ENCODE results near the gene ZBTB18.

The ZBTB18 gene

GRCh38 chr1:244050835-244051444, at the start of gene ZBTB18:
ZBTB18 (plus strand) TSS chr1:244051283; CDS start chr1:244051432, 149 bp downstream.
- Histone ChIP-seq H3K27me3 (ENCODE audit: control insufficient read depth in 5 of 5, insufficient read depth in 4 of 5, low read length in 5 of 5) (no peaks in the 10 kb centered on the region), H3K4me1 (ENCODE audit: control insufficient read depth in 5 of 5, insufficient read depth in 5 of 5, low read length in 5 of 5) (peaks cover 3 to 48% (median 33%) of the 10 kb centered on the region in 5 donors), H3K36me3 (ENCODE audit: control insufficient read depth in 5 of 5, insufficient read depth in 5 of 5, low read length in 5 of 5) (peaks cover 2 to 20% (median 15%) of the 10 kb centered on the region in 5 donors), H3K27ac (ENCODE audit: low read depth, low read length) (peak within 1 kb of the TSS; percentile 56), H3K4me3 (ENCODE audit: low read depth in 1 of 5, low read length in 5 of 5) (peak within 1 kb of the TSS; percentile 75 to 96 (median 85)), H3K9me3 (ENCODE audit: control insufficient read depth in 5 of 5, low read length in 5 of 5) (no peaks in the 10 kb centered on the region), H3K9ac (ENCODE audit: low read length in 5 of 5) (peak within 1 kb of the TSS; percentile 17 to 76 (median 69))

- Histone ChIP-seq H3K4me1 (ENCODE audit: control insufficient read depth in 5 of 5, insufficient read depth in 5 of 5, low read length in 5 of 5) (peaks cover 0 to 7% (median 0%) of the 10 kb centered on the region in 5 donors), H3K27ac (ENCODE audit: low read depth, low read length) (no peak overlapping the region), H3K9me3 (ENCODE audit: control insufficient read depth in 5 of 5, low read length in 5 of 5) (no peaks in the 10 kb centered on the region), H3K9ac (ENCODE audit: low read length in 5 of 5) (no peak overlapping the region), H3K4me3 (ENCODE audit: low read depth in 1 of 5, low read length in 5 of 5) (no peak overlapping the region), H3K27me3 (ENCODE audit: control insufficient read depth in 5 of 5, insufficient read depth in 4 of 5, low read length in 5 of 5) (no peaks in the 10 kb centered on the region), H3K36me3 (ENCODE audit: control insufficient read depth in 5 of 5, insufficient read depth in 5 of 5, low read length in 5 of 5) (no peaks in the 10 kb centered on the region)
Measured at GRCh38 chr1:244002721-244003120, 48.4 kb upstream of the ZBTB18 start.

DNA sequence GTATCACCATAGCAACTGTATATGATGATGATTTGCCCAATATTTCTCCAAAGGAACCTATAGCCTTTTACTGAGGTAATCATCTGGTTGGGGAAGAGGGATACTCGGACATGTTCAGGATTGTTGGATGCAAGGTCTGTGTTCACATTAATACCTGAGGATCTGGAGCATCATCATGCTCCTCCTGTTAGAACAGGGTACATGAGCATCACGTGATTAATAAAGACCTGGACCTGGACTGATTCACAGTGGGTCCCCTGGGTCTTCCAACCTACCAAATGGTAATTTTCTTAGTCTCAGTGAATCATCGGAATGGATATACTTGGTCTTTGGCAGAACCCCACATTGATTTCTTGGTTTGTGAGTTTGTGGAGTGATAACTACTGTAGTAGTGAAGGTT, 45.6 kb upstream of the ZBTB18 start:
- H3K36me3 ChIP-seq (ENCODE audit: control insufficient read depth in 5 of 5, insufficient read depth in 5 of 5, low read length in 5 of 5), result no peaks in the 10 kb centered on the region
- H3K27ac ChIP-seq (ENCODE audit: low read depth, low read length), result no peak overlapping the region
- H3K4me3 ChIP-seq (ENCODE audit: low read depth in 1 of 5, low read length in 5 of 5), result no peak overlapping the region
- peaks cover 0 to 4% (median 0%) of the 10 kb centered on the region in 5 donors for H3K27me3 ChIP-seq (ENCODE audit: control insufficient read depth in 5 of 5, insufficient read depth in 4 of 5, low read length in 5 of 5)
- H3K9ac ChIP-seq (ENCODE audit: low read length in 5 of 5), result no peak overlapping the region
- H3K9me3 ChIP-seq (ENCODE audit: control insufficient read depth in 5 of 5, low read length in 5 of 5), result no peaks in the 10 kb centered on the region
- peaks cover 0 to 10% (median 0%) of the 10 kb centered on the region in 5 donors for H3K4me1 ChIP-seq (ENCODE audit: control insufficient read depth in 5 of 5, insufficient read depth in 5 of 5, low read length in 5 of 5)

DNA sequence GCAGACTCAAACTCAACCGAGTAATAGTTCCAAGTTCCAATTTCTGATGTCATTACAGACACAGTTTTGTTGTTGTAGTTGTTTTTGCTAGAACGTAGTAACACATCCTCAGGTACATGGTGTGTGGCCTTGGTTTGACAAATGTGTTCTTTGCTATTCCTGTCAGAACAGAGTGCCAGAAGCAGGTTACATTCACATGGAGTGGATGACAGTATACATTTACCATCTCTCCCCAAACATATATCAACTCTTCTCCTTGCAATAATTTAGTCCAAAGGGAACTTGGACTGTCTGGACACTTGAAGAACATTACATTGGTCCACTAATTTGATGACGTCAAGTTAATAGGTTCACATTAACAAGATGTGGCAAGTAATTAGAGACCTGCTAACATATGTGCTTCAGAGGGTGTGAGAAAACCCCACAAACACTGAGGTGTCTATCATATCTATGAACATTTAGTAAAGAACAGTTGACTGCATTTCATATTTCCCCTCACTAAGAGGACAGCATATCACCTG, 44.6 kb upstream of the ZBTB18 start:
- Histone ChIP-seq H3K4me1 (ENCODE audit: control insufficient read depth in 5 of 5, insufficient read depth in 5 of 5, low read length in 5 of 5) (peaks cover 0 to 12% (median 0%) of the 10 kb centered on the region in 5 donors), H3K27me3 (ENCODE audit: control insufficient read depth in 5 of 5, insufficient read depth in 4 of 5, low read length in 5 of 5) (peaks cover 0 to 4% (median 0%) of the 10 kb centered on the region in 5 donors), H3K36me3 (ENCODE audit: control insufficient read depth in 5 of 5, insufficient read depth in 5 of 5, low read length in 5 of 5) (no peaks in the 10 kb centered on the region), H3K9me3 (ENCODE audit: control insufficient read depth in 5 of 5, low read length in 5 of 5) (no peaks in the 10 kb centered on the region), H3K27ac (ENCODE audit: low read depth, low read length) (no peak overlapping the region), H3K9ac (ENCODE audit: low read length in 5 of 5) (no peak overlapping the region), H3K4me3 (ENCODE audit: low read depth in 1 of 5, low read length in 5 of 5) (no peak overlapping the region)

- no peak overlapping the region for H3K9ac ChIP-seq (ENCODE audit: low read length in 5 of 5)
- no peaks in the 10 kb centered on the region for H3K9me3 ChIP-seq (ENCODE audit: control insufficient read depth in 5 of 5, low read length in 5 of 5)
- H3K4me3 ChIP-seq (ENCODE audit: low read depth in 1 of 5, low read length in 5 of 5), result no peak overlapping the region
- H3K36me3 ChIP-seq (ENCODE audit: control insufficient read depth in 5 of 5, insufficient read depth in 5 of 5, low read length in 5 of 5), result no peaks in the 10 kb centered on the region
- H3K27ac ChIP-seq (ENCODE audit: low read depth, low read length), result no peak overlapping the region
- peaks cover 0 to 15% (median 0%) of the 10 kb centered on the region in 5 donors for H3K4me1 ChIP-seq (ENCODE audit: control insufficient read depth in 5 of 5, insufficient read depth in 5 of 5, low read length in 5 of 5)
- peaks cover 0 to 4% (median 0%) of the 10 kb centered on the region in 5 donors for H3K27me3 ChIP-seq (ENCODE audit: control insufficient read depth in 5 of 5, insufficient read depth in 4 of 5, low read length in 5 of 5)
Measured at GRCh38 chr1:244006961-244007360, 44.1 kb upstream of the ZBTB18 start.

GRCh38 chr1:244010191-244010590, 40.9 kb upstream of the ZBTB18 start:
- Histone ChIP-seq H3K4me3 (ENCODE audit: low read depth in 1 of 5, low read length in 5 of 5) (peak overlapping the region in 1 of 5 donors; percentile 6), H3K9me3 (ENCODE audit: control insufficient read depth in 5 of 5, low read length in 5 of 5) (no peaks in the 10 kb centered on the region), H3K4me1 (ENCODE audit: control insufficient read depth in 5 of 5, insufficient read depth in 5 of 5, low read length in 5 of 5) (peaks cover 0 to 8% (median 0%) of the 10 kb centered on the region in 5 donors), H3K9ac (ENCODE audit: low read length in 5 of 5) (no peak overlapping the region), H3K27ac (ENCODE audit: low read depth, low read length) (no peak overlapping the region), H3K36me3 (ENCODE audit: control insufficient read depth in 5 of 5, insufficient read depth in 5 of 5, low read length in 5 of 5) (no peaks in the 10 kb centered on the region), H3K27me3 (ENCODE audit: control insufficient read depth in 5 of 5, insufficient read depth in 4 of 5, low read length in 5 of 5) (peaks cover 0 to 4% (median 0%) of the 10 kb centered on the region in 5 donors)

- no peak overlapping the region for H3K27ac ChIP-seq (ENCODE audit: low read depth, low read length)
- no peak overlapping the region for H3K9ac ChIP-seq (ENCODE audit: low read length in 5 of 5)
- no peaks in the 10 kb centered on the region for H3K36me3 ChIP-seq (ENCODE audit: control insufficient read depth in 5 of 5, insufficient read depth in 5 of 5, low read length in 5 of 5)
- peaks cover 0 to 4% (median 0%) of the 10 kb centered on the region in 5 donors for H3K27me3 ChIP-seq (ENCODE audit: control insufficient read depth in 5 of 5, insufficient read depth in 4 of 5, low read length in 5 of 5)
- peaks cover 0 to 8% (median 0%) of the 10 kb centered on the region in 5 donors for H3K4me1 ChIP-seq (ENCODE audit: control insufficient read depth in 5 of 5, insufficient read depth in 5 of 5, low read length in 5 of 5)
- H3K9me3 ChIP-seq (ENCODE audit: control insufficient read depth in 5 of 5, low read length in 5 of 5), result no peaks in the 10 kb centered on the region
- H3K4me3 ChIP-seq (ENCODE audit: low read depth in 1 of 5, low read length in 5 of 5), result peak overlapping the region in 1 of 5 donors; percentile 6
Measured at GRCh38 chr1:244010703-244011123, 40.4 kb upstream of the ZBTB18 start.

GRCh38 chr1:244011271-244011670, 39.8 kb upstream of the ZBTB18 start:
- H3K9ac ChIP-seq (ENCODE audit: low read length in 5 of 5), result no peak overlapping the region
- H3K4me3 ChIP-seq (ENCODE audit: low read depth in 1 of 5, low read length in 5 of 5), result no peak overlapping the region
- no peaks in the 10 kb centered on the region for H3K9me3 ChIP-seq (ENCODE audit: control insufficient read depth in 5 of 5, low read length in 5 of 5)
- H3K4me1 ChIP-seq (ENCODE audit: control insufficient read depth in 5 of 5, insufficient read depth in 5 of 5, low read length in 5 of 5), result peaks cover 0 to 8% (median 0%) of the 10 kb centered on the region in 5 donors
- no peak overlapping the region for H3K27ac ChIP-seq (ENCODE audit: low read depth, low read length)
- H3K36me3 ChIP-seq (ENCODE audit: control insufficient read depth in 5 of 5, insufficient read depth in 5 of 5, low read length in 5 of 5), result no peaks in the 10 kb centered on the region
- peaks cover 0 to 4% (median 0%) of the 10 kb centered on the region in 5 donors for H3K27me3 ChIP-seq (ENCODE audit: control insufficient read depth in 5 of 5, insufficient read depth in 4 of 5, low read length in 5 of 5)

- H3K4me1 ChIP-seq (ENCODE audit: control insufficient read depth in 5 of 5, insufficient read depth in 5 of 5, low read length in 5 of 5), result peaks cover 0 to 8% (median 0%) of the 10 kb centered on the region in 5 donors
- no peaks in the 10 kb centered on the region for H3K9me3 ChIP-seq (ENCODE audit: control insufficient read depth in 5 of 5, low read length in 5 of 5)
- no peaks in the 10 kb centered on the region for H3K36me3 ChIP-seq (ENCODE audit: control insufficient read depth in 5 of 5, insufficient read depth in 5 of 5, low read length in 5 of 5)
- no peak overlapping the region for H3K9ac ChIP-seq (ENCODE audit: low read length in 5 of 5)
- H3K27me3 ChIP-seq (ENCODE audit: control insufficient read depth in 5 of 5, insufficient read depth in 4 of 5, low read length in 5 of 5), result peaks cover 0 to 4% (median 0%) of the 10 kb centered on the region in 5 donors
- H3K4me3 ChIP-seq (ENCODE audit: low read depth in 1 of 5, low read length in 5 of 5), result no peak overlapping the region
- no peak overlapping the region for H3K27ac ChIP-seq (ENCODE audit: low read depth, low read length)
Measured at GRCh38 chr1:244011786-244012185, 39.3 kb upstream of the ZBTB18 start.

DNA sequence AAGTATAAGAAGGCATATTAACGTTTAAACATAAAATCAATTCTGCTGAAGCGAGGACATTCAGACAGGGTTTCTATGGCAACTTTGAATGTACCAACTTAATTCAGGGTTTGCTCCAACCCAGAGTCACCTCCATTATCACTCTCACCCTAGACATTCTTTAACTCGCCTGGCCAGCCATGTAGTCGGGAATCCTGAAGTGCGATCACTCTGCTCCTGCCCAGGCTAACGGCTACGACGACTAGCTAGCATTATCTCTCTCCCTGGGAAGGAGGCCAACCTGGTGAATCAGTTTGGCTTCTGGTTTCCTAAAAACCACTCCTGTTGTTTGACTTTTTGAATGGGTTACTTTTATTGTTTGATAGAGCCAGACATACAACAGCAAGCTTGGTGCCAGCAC, 38.9 kb upstream of the ZBTB18 start:
- no peak overlapping the region for H3K27ac ChIP-seq (ENCODE audit: low read depth, low read length)
- no peaks in the 10 kb centered on the region for H3K9me3 ChIP-seq (ENCODE audit: control insufficient read depth in 5 of 5, low read length in 5 of 5)
- H3K9ac ChIP-seq (ENCODE audit: low read length in 5 of 5), result no peak overlapping the region

More for the DNA sequence above, 38.9 kb upstream of the ZBTB18 start:
- H3K27me3 ChIP-seq (ENCODE audit: control insufficient read depth in 5 of 5, insufficient read depth in 4 of 5, low read length in 5 of 5), result peaks cover 0 to 4% (median 0%) of the 10 kb centered on the region in 5 donors
- H3K36me3 ChIP-seq (ENCODE audit: control insufficient read depth in 5 of 5, insufficient read depth in 5 of 5, low read length in 5 of 5), result no peaks in the 10 kb centered on the region
- H3K4me3 ChIP-seq (ENCODE audit: low read depth in 1 of 5, low read length in 5 of 5), result no peak overlapping the region
- peaks cover 0 to 8% (median 0%) of the 10 kb centered on the region in 5 donors for H3K4me1 ChIP-seq (ENCODE audit: control insufficient read depth in 5 of 5, insufficient read depth in 5 of 5, low read length in 5 of 5)
